Ishikawa (cell line): ENCODE measurements around the gene STT3B.

Source experiments
- CEBPB ChIP-seq: IDR thresholded peaks from 2 replicates; pipeline ENCODE4 v1.6.1; 2012
- CREB1 ChIP-seq: IDR thresholded peaks from 2 replicates; pipeline ENCODE4 v1.6.1; 2012; ENCODE audit warnings: low read depth
- EGR1 ChIP-seq: IDR thresholded peaks from 2 replicates; pipeline ENCODE4 v1.6.1; 2012
- EP300 ChIP-seq: IDR thresholded peaks from 2 replicates; pipeline ENCODE4 v1.6.1; 2012; ENCODE audit warnings: borderline replicate concordance
- FOXM1 ChIP-seq: IDR thresholded peaks from 2 replicates; pipeline ENCODE4 v1.6.1; 2012; ENCODE audit warnings: low read depth, borderline replicate concordance
- MAX ChIP-seq: IDR thresholded peaks from 2 replicates; pipeline ENCODE4 v1.6.1; 2012
- NFIC ChIP-seq: IDR thresholded peaks from 2 replicates; pipeline ENCODE4 v1.6.1; 2012
- RAD21 ChIP-seq: IDR thresholded peaks from 2 replicates; pipeline ENCODE4 v1.6.1; 2012; ENCODE audit warnings: low read depth
- REST ChIP-seq: IDR thresholded peaks from 2 replicates; pipeline ENCODE4 v1.6.1; 2012; ENCODE audit warnings: low read depth, mild to moderate bottlenecking
- TAF1 ChIP-seq: IDR thresholded peaks from 2 replicates; pipeline ENCODE4 v1.6.1; 2012; ENCODE audit warnings: low read depth, mild to moderate bottlenecking
- TCF12 ChIP-seq: IDR thresholded peaks from 2 replicates; pipeline ENCODE4 v1.6.1; 2012; ENCODE audit warnings: low read depth
- TEAD4 ChIP-seq: IDR thresholded peaks from 2 replicates; pipeline ENCODE4 v1.6.1; 2012
- USF1 ChIP-seq: IDR thresholded peaks from 2 replicates; pipeline ENCODE4 v1.6.1; 2012
- YY1 ChIP-seq: IDR thresholded peaks from 2 replicates; pipeline ENCODE4 v1.6.1; 2012; ENCODE audit warnings: low read depth
- ZBTB7A ChIP-seq: IDR thresholded peaks from 2 replicates; pipeline ENCODE4 v1.6.1; 2012; ENCODE audit warnings: low read depth

STT3B gene

GRCh38 chr3:31490502-31490901 is 42.2 kb upstream of the STT3B start:
- TF ChIP-seq NFIC, result no peak
- TF ChIP-seq TEAD4, result no peak
- TF ChIP-seq MAX, result no peak
- no peak for TF ChIP-seq YY1
- no peak for TF ChIP-seq RAD21
- TF ChIP-seq REST, result no peak
- no peak for TF ChIP-seq EP300
- no peak for TF ChIP-seq USF1
- no peak for TF ChIP-seq EGR1
- no peak for TF ChIP-seq CREB1
- no peak for TF ChIP-seq FOXM1

- TF ChIP-seq CREB1 (no peak), TEAD4 (no peak), TAF1 (no peak), MAX (no peak), YY1 (no peak), NFIC (no peak), TCF12 (no peak), EP300 (no peak), REST (no peak), USF1 (no peak), CEBPB (no peak)
Observed at GRCh38 chr3:31491660-31492059, 41.1 kb upstream of the STT3B start.

- no peak for TF ChIP-seq TAF1
Observed at GRCh38 chr3:31493149-31493548, 39.6 kb upstream of the STT3B start.

GRCh38 chr3:31495971-31496665 is 36.6 kb upstream of the STT3B start:
- no peak for TF ChIP-seq TCF12
- TF ChIP-seq REST, result no peak
- no peak for TF ChIP-seq CREB1
- no peak for TF ChIP-seq FOXM1
- TF ChIP-seq TEAD4, result no peak
- TF ChIP-seq USF1, result no peak
- no peak for TF ChIP-seq EGR1
- TF ChIP-seq NFIC, result no peak
- TF ChIP-seq RAD21, result no peak
- no peak for TF ChIP-seq MAX
- no peak for TF ChIP-seq CEBPB
- TF ChIP-seq YY1, result no peak
- no peak for TF ChIP-seq ZBTB7A
